SK-N-MC (cell line): ENCODE results near the gene ITGB3BP.

Source experiments
- EZH2 ChIP-seq: fragments of 200-600 bp; sonication (generic); IDR thresholded peaks from one replicate; pipeline ENCODE4 v1.6.1; 2017; ENCODE audit warnings: antibody characterized with exemption
- POLR2AphosphoS5 ChIP-seq: IDR thresholded peaks from 2 replicates; pipeline ENCODE4 v1.6.1; 2012; ENCODE audit warnings: mild to moderate bottlenecking, low read depth, low read length, borderline replicate concordance

DNA sequence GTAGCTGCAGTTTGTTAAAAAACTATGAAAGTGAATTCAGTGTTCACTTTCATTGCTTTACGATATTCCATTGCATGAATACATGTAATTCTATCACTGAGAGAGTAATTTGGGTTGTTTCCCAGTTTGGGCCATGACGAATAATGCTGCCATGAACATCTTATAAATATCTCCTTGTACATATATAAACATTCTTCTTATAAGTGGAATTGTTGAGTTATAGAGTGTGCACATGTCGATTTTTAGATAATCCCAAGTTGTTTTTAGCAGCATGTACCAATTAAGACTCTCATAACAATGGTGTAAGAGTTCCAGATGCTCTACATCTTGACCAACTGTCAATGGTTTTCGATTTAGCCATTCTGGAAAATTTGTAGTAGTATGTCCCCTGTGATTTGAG lies 114.7 kb downstream of the ITGB3BP start:
- TF ChIP-seq POLR2AphosphoS5 (no peak), EZH2 (no peak)
